Upper lobe of left lung (tissue), 4 donors: ENCODE data around the gene CUL9.

Experiments
- EP300 ChIP-seq, 4 donors: sonication (generic); formaldehyde crosslinking; IDR thresholded peaks; one replicate each; pipeline ENCODE4 v1.5.1; 2017; ENCODE audit warnings: antibody characterized with exemption in 4 of 4, control low read depth in 2 of 4
- POLR2AphosphoS5 ChIP-seq, 2 donors: sonication (generic); formaldehyde crosslinking; IDR thresholded peaks; one replicate each; pipeline ENCODE4 v1.5.1; 2017; ENCODE audit warnings: antibody characterized with exemption in 2 of 2
- TF ChIP-seq, protein P1 (sequence below), 6 experiments: fragments of 450-650 bp in 4 of 6; fragments of 200-600 bp in 2 of 6; sonication (generic) in 2 of 6; IDR thresholded peaks; one replicate each; pipeline ENCODE4 v1.5.1; 2016 to 2019; ENCODE audit warnings: antibody characterized with exemption in 6 of 6

- TF ChIP-seq EP300 (IDR thresholded peaks at IDR 0.05), result no peak
- TF ChIP-seq, protein P1, sequence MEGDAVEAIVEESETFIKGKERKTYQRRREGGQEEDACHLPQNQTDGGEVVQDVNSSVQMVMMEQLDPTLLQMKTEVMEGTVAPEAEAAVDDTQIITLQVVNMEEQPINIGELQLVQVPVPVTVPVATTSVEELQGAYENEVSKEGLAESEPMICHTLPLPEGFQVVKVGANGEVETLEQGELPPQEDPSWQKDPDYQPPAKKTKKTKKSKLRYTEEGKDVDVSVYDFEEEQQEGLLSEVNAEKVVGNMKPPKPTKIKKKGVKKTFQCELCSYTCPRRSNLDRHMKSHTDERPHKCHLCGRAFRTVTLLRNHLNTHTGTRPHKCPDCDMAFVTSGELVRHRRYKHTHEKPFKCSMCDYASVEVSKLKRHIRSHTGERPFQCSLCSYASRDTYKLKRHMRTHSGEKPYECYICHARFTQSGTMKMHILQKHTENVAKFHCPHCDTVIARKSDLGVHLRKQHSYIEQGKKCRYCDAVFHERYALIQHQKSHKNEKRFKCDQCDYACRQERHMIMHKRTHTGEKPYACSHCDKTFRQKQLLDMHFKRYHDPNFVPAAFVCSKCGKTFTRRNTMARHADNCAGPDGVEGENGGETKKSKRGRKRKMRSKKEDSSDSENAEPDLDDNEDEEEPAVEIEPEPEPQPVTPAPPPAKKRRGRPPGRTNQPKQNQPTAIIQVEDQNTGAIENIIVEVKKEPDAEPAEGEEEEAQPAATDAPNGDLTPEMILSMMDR (IDR thresholded peaks at IDR 0.05), result no peak
- TF ChIP-seq POLR2AphosphoS5 (IDR thresholded peaks at IDR 0.05), result no peak
These were observed 9.6 kb upstream of the CUL9 start for GRCh38 chr6:43172104-43173007.
